NCI-H1436 (cell line): Measurements from ENCODE around the gene CTDSP2.
"Not testable (repeated sequence)": the region's sequence is repeated elsewhere in the genome, so short reads cannot be mapped to it uniquely, and the experiment has no call there.

Experiments used
- DNase-seq: peaks from one replicate; lab custom pipeline; 2025; lab: John Stamatoyannopoulos, UW

CTDSP2 gene

GRCh38 chr12:57781244-57781643 lies 65.3 kb downstream of the CTDSP2 start:
- no peak for DNase-seq

GRCh38 chr12:57780284-57780897 lies 66.1 kb downstream of the CTDSP2 start:
- DNase-seq: no peak

- DNase-seq: no peak
Observed at GRCh38 chr12:57779736-57780135, 66.8 kb downstream of the CTDSP2 start.

- DNase-seq: no peak
Observed at GRCh38 chr12:57777911-57778310, 68.6 kb downstream of the CTDSP2 start.

- DNase-seq: no peak
Observed at GRCh38 chr12:57777367-57777766, 69.2 kb downstream of the CTDSP2 start.

GRCh38 chr12:57776247-57776587 lies 70.3 kb downstream of the CTDSP2 start:
- no peak for DNase-seq

- DNase-seq: no peak
Observed at GRCh38 chr12:57775563-57776246, 70.8 kb downstream of the CTDSP2 start.

GRCh38 chr12:57775044-57775443 lies 71.5 kb downstream of the CTDSP2 start:
- no peak for DNase-seq

GRCh38 chr12:57774634-57775033 lies 71.9 kb downstream of the CTDSP2 start:
- DNase-seq: not testable (repeated sequence)

- DNase-seq: no peak
Observed at GRCh38 chr12:57772429-57773322, 73.9 kb downstream of the CTDSP2 start, which contains the start of gene EEF1AKMT3. EEF1AKMT3 (plus strand) TSS chr12:57772614; CDS start chr12:57772725, 111 bp downstream.

GRCh38 chr12:57771873-57772428 lies 74.6 kb downstream of the CTDSP2 start, which contains the start of gene METTL1:
METTL1 (minus strand) TSS chr12:57772105; CDS start chr12:57772083, 22 bp downstream.
- peak; percentile 82 for DNase-seq

- peak; percentile 70 for DNase-seq
Observed at GRCh38 chr12:57771236-57771872, 75.2 kb downstream of the CTDSP2 start.

- no peak for DNase-seq
Observed at GRCh38 chr12:57770734-57771133, 75.8 kb downstream of the CTDSP2 start.
